ENCODE measurements around the gene LEFTY1. TPM values are rescaled to one million over a fixed set of nuclear protein-coding genes. Genes with fewer than 3 reads are reported as not detected.

LEFTY1 gene
- total RNA-seq, 1 experiment from 2014 or later = 0.64 TPM

GRCh38 chr1:225896937-225897549, 8.1 kb upstream of the LEFTY1 start:
- Histone ChIP-seq H3K9me3 (ENCODE audit: control insufficient read depth in 1 of 2, insufficient read depth in 1 of 2, low read depth in 1 of 2, low read length in 2 of 2) (no peaks in the 10 kb centered on the region), H3K9ac (ENCODE audit: low read length) (peak overlapping the region; percentile 36; the same call in 1 of the 2 replicates), H3K27me3 (ENCODE audit: insufficient read depth, low read length) (no peaks in the 10 kb centered on the region), H3K9me2 (ENCODE audit: insufficient read depth) (no peaks in the 10 kb centered on the region), H2AFZ (ENCODE audit: low read depth, low read length, poor library complexity, severe bottlenecking) (peak overlapping the region; percentile 94), H3K36me3 (ENCODE audit: control insufficient read depth in 1 of 2, insufficient read depth in 2 of 2, low read length in 2 of 2) (no peaks in the 10 kb centered on the region), H3K4me1 (ENCODE audit: control insufficient read depth in 1 of 2, insufficient read depth in 2 of 2, low read length in 2 of 2) (peaks cover 8 to 12% of the 10 kb centered on the region in 2 experiments; a peak in 3 of 4 replicates), H3K27ac (ENCODE audit: low read depth, low read length) (no peak overlapping the region), H3K79me2 (ENCODE audit: insufficient read depth, low read length) (no peaks in the 10 kb centered on the region), H4K20me1 (ENCODE audit: insufficient read depth) (no peaks in the 10 kb centered on the region), H3K4me2 (ENCODE audit: low read length) (peak overlapping the region; percentile 63), H3K4me3 (replicated peaks in 1 of 2; ENCODE audit: low read depth in 1 of 2, low read length in 2 of 2) (no peak overlapping the region)
- TF ChIP-seq ZNF274 (IDR thresholded peaks at IDR 0.05; ENCODE audit: low read depth, low read length) = no peak
- TF ChIP-seq POLR2AphosphoS5 (IDR thresholded peaks at IDR 0.05; ENCODE audit: low read depth, low read length) = peak; percentile 24; the same call in 1 of the 2 replicates
- POLR2A ChIA-PET = no interaction called here
- RAD21 ChIA-PET (ENCODE audit: low non-redundant PET in 1 of 2, low total read pairs in 2 of 2, uncharacterized antibody in 2 of 2, unreplicated experiment in 2 of 2) = no interaction called here
- CTCF ChIA-PET = interaction anchor here (1.3 kb wide), 1 partner anchor 15 kb away, joined by 6 read pairs; no protein-coding TSS in a partner anchor
- peak; percentile 92 for ATAC-seq
- peak; percentile 10 for DNase-seq (ENCODE audit: low read depth, low spot score)
- intact Hi-C loops (cut with micrococcal nuclease) = no loop called here
- BruUV-seq (replicated peaks) = no TSS peak

DNA sequence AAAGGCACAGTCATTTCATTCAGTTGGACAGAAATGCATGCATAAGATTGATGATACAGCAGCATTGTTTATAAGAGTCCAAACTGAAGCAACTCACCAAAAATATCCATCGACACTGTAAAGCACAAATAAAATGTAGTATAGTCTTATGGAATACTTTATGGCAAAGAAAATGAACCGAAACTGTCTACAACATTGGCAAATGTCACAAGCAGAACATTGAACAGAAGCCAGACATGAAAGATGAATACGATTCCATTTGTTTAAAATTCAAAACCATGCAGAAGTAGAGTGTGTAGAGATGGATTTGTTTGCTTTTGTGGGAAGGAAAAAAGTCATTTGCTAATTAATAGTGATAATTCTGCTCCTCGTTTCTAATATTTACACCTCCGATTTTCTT, 7.5 kb upstream of the LEFTY1 start:
- no peaks in the 10 kb centered on the region for H4K20me1 ChIP-seq (ENCODE audit: insufficient read depth)
- ChIA-PET RAD21 (ENCODE audit: low non-redundant PET in 1 of 2, low total read pairs in 2 of 2, uncharacterized antibody in 2 of 2, unreplicated experiment in 2 of 2) (no interaction called here), CTCF (interaction anchor here (1.3 kb wide), 1 partner anchor 15 kb away, joined by 6 read pairs; no protein-coding TSS in a partner anchor), POLR2A (no interaction called here)
- ATAC-seq (no peak), DNase-seq (ENCODE audit: low read depth, low spot score) (no peak)
- H3K79me2 ChIP-seq (ENCODE audit: insufficient read depth, low read length) = no peaks in the 10 kb centered on the region
- no peaks in the 10 kb centered on the region for H3K36me3 ChIP-seq (ENCODE audit: control insufficient read depth in 1 of 2, insufficient read depth in 2 of 2, low read length in 2 of 2)
- no peak overlapping the region for H3K4me3 ChIP-seq (replicated peaks in 1 of 2; ENCODE audit: low read depth in 1 of 2, low read length in 2 of 2)
- no peaks in the 10 kb centered on the region for H3K27me3 ChIP-seq (ENCODE audit: insufficient read depth, low read length)
- TF ChIP-seq EZH2phosphoT487 (IDR thresholded peaks at IDR 0.05; ENCODE audit: borderline replicate concordance) (no peak), CEBPB (IDR thresholded peaks at IDR 0.05; ENCODE audit: low read depth) (no peak)
- intact Hi-C loops (cut with micrococcal nuclease) = no loop called here
- H3K9me2 ChIP-seq (ENCODE audit: insufficient read depth) = no peaks in the 10 kb centered on the region
- peaks cover 8 to 16% of the 10 kb centered on the region in 2 experiments; a peak in 3 of 4 replicates for H3K4me1 ChIP-seq (ENCODE audit: control insufficient read depth in 1 of 2, insufficient read depth in 2 of 2, low read length in 2 of 2)
- no peak overlapping the region for H3K9ac ChIP-seq (ENCODE audit: low read length)
- H2AFZ ChIP-seq (ENCODE audit: low read depth, low read length, poor library complexity, severe bottlenecking) = no peak overlapping the region
- H3K4me2 ChIP-seq (ENCODE audit: low read length) = peak overlapping the region; percentile 63
- H3K9me3 ChIP-seq (ENCODE audit: control insufficient read depth in 1 of 2, insufficient read depth in 1 of 2, low read depth in 1 of 2, low read length in 2 of 2) = no peaks in the 10 kb centered on the region
- no TSS peak for BruUV-seq (replicated peaks)
- no peak overlapping the region for H3K27ac ChIP-seq (ENCODE audit: low read depth, low read length)

Measured in HCT116 (cell line).